CD4-positive, alpha-beta memory T cell (primary cell): ENCODE measurements around the gene LAG3. TPM values are rescaled to one million over a fixed set of nuclear protein-coding genes. Genes with fewer than 3 reads are reported as not detected.

Experiments used
- CTCF ChIA-PET: fragments of 350-600 bp; sonication (Branson Sonifier 250); formaldehyde crosslinking; loops from one replicate; lab custom pipeline; 2021; ENCODE audit warnings: inconsistent platforms; ENCODE audit not compliant: partially characterized antibody; lab: Charles Lee
- POLR2A ChIA-PET: fragments of 350-600 bp; sonication (Branson Sonifier 250); formaldehyde crosslinking; loops from one replicate; lab custom pipeline; 2021; ENCODE audit not compliant: partially characterized antibody; lab: Charles Lee
- DNase-seq, 5 donors: peaks; one replicate each; pipeline versions ENCODE4 v3.0.0 to v3.0.0-alpha.2; 2020 to 2022; ENCODE audit warnings: mixed read lengths in 1 of 5
- H3K27ac ChIP-seq: one replicate; pipeline ENCODE4 v1.7.0; 2013; ENCODE audit warnings: low read depth, low read length
- H3K27me3 ChIP-seq: 2 replicates; pipeline ENCODE4 v1.7.0; 2013; ENCODE audit warnings: mild to moderate bottlenecking, low read length, moderate library complexity; ENCODE audit not compliant: insufficient read depth
- H3K36me3 ChIP-seq: 2 replicates; pipeline ENCODE4 v1.7.0; 2013; ENCODE audit warnings: mild to moderate bottlenecking, low read length, moderate library complexity; ENCODE audit not compliant: insufficient read depth
- H3K4me1 ChIP-seq: 2 replicates; pipeline ENCODE4 v1.7.0; 2013; ENCODE audit warnings: mild to moderate bottlenecking, low read length, moderate library complexity; ENCODE audit not compliant: insufficient read depth
- H3K4me3 ChIP-seq, 2 donors: one replicate each; pipeline ENCODE4 v1.7.0; 2013; ENCODE audit warnings: low read length in 2 of 2, mild to moderate bottlenecking in 1 of 2
- H3K9me3 ChIP-seq, 2 donors: one replicate each; pipeline ENCODE4 v1.7.0; 2013; ENCODE audit warnings: low read length in 2 of 2, control low read depth in 1 of 2; ENCODE audit not compliant: control insufficient read depth in 1 of 2
- H3K27ac Mint-ChIP-seq, 7 donors: one replicate each; pipeline ENCODE4 v1.8.0; 2020 to 2021; ENCODE audit warnings: mixed read lengths in 7 of 7, mild to moderate bottlenecking in 6 of 7, inconsistent platforms in 3 of 7, moderate library complexity in 3 of 7
- H3K27me3 Mint-ChIP-seq, 2 donors: one replicate each; pipeline ENCODE4 v1.8.0; 2020 to 2021; ENCODE audit warnings: mixed read lengths in 2 of 2
- H3K36me3 Mint-ChIP-seq, 2 donors: one replicate each; pipeline ENCODE4 v1.8.0; 2020 to 2021; ENCODE audit warnings: mixed read lengths in 2 of 2, inconsistent platforms in 1 of 2, mild to moderate bottlenecking in 1 of 2
- H3K4me1 Mint-ChIP-seq, 4 donors: one replicate each; pipeline ENCODE4 v1.8.0; 2020 to 2021; ENCODE audit warnings: mixed read lengths in 4 of 4, mild to moderate bottlenecking in 1 of 4
- H3K4me3 Mint-ChIP-seq, 8 donors: one replicate each; pipeline ENCODE4 v1.8.0; 2020 to 2021; ENCODE audit warnings: mixed read lengths in 8 of 8, mild to moderate bottlenecking in 7 of 8, moderate library complexity in 6 of 8, inconsistent platforms in 3 of 8
- H3K9me3 Mint-ChIP-seq, 8 donors: one replicate each; pipeline ENCODE4 v1.8.0; 2020 to 2021; ENCODE audit warnings: mixed read lengths in 8 of 8, mild to moderate bottlenecking in 5 of 8, inconsistent platforms in 3 of 8, moderate library complexity in 1 of 8
- intact Hi-C: fragments of 100-400 bp; cut with micrococcal nuclease; formaldehyde crosslinking; loops from one replicate; pipeline ENCODE4 v1.15.1; 2023
- polyA plus RNA-seq, 2 donors: library from polyadenylated mRNA; unstranded; fragments of 300-500 nt; fragmentation: Illumina TruSeq; gene quantifications; one replicate each; pipeline ENCODE4 v1.2.3, GENCODE V29; 2021
- total RNA-seq, 2 experiments: library from RNA; stranded (reverse); gene quantifications; one replicate each; pipeline ENCODE4 v1.2.3, GENCODE V29; 2021

LAG3 gene
- total and polyA plus RNA-seq, 4 experiments from 2014 or later = 2.4 to 8.3 (median 4.4) TPM

GRCh38 chr12:6818222-6818621 is 45.9 kb downstream of the LAG3 start:
- ChIA-PET POLR2A (no interaction called here), CTCF (interaction anchor here (1.0 kb wide), 2 partner anchors 16 to 18 kb away, joined by 4 to 5 read pairs; no protein-coding TSS in a partner anchor)
- Histone ChIP-seq H3K9me3 (no peaks in the 10 kb centered on the region), H3K27ac (no peak overlapping the region), H3K27me3 (no peaks in the 10 kb centered on the region), H3K4me1 (peaks cover 13% of the 10 kb centered on the region), H3K36me3 (peaks cover 60% of the 10 kb centered on the region), H3K4me3 (no peak overlapping the region)
- no peak for DNase-seq
- H3K27me3 Mint-ChIP-seq = no peaks in the 10 kb centered on the region
- peak overlapping the region in 2 of 7 donors; percentile 1 to 13 for H3K27ac Mint-ChIP-seq
- H3K4me3 Mint-ChIP-seq = no peak overlapping the region
- no peaks in the 10 kb centered on the region for H3K9me3 Mint-ChIP-seq
- intact Hi-C loops = no loop called here
- H3K4me1 Mint-ChIP-seq = peaks cover 13 to 26% (median 16%) of the 10 kb centered on the region in 4 donors
- H3K36me3 Mint-ChIP-seq = peaks cover 51 to 61% of the 10 kb centered on the region in 2 donors

GRCh38 chr12:6818645-6819044 is 46.3 kb downstream of the LAG3 start:
- H3K36me3 ChIP-seq = peaks cover 60% of the 10 kb centered on the region
- H3K4me1 Mint-ChIP-seq = peaks cover 13 to 27% (median 16%) of the 10 kb centered on the region in 4 donors
- no peaks in the 10 kb centered on the region for H3K9me3 ChIP-seq
- ChIA-PET POLR2A (no interaction called here), CTCF (interaction anchor here (1.0 to 18.9 kb wide), 4 partner anchors 8 to 36 kb away, joined by 3 to 303 read pairs (median 4); partner anchors contain the start of genes CD4 and LAG3)
- no peak for DNase-seq
- H3K4me3 Mint-ChIP-seq = no peak overlapping the region
- peak overlapping the region in 1 of 7 donors; percentile 66 for H3K27ac Mint-ChIP-seq
- no peak overlapping the region for H3K27ac ChIP-seq
- no peaks in the 10 kb centered on the region for H3K27me3 Mint-ChIP-seq
- no peaks in the 10 kb centered on the region for H3K27me3 ChIP-seq
- peaks cover 47 to 57% of the 10 kb centered on the region in 2 donors for H3K36me3 Mint-ChIP-seq
- H3K9me3 Mint-ChIP-seq = no peaks in the 10 kb centered on the region
- no peak overlapping the region for H3K4me3 ChIP-seq
- intact Hi-C loops = no loop called here
- peaks cover 13% of the 10 kb centered on the region for H3K4me1 ChIP-seq

- Histone ChIP-seq H3K9me3 (no peaks in the 10 kb centered on the region), H3K4me3 (no peak overlapping the region), H3K4me1 (peaks cover 13% of the 10 kb centered on the region), H3K27me3 (no peaks in the 10 kb centered on the region), H3K36me3 (peaks cover 56% of the 10 kb centered on the region), H3K27ac (no peak overlapping the region)
- DNase-seq = no peak
- peaks cover 40 to 50% of the 10 kb centered on the region in 2 donors for H3K36me3 Mint-ChIP-seq
- peaks cover 13 to 27% (median 16%) of the 10 kb centered on the region in 4 donors for H3K4me1 Mint-ChIP-seq
- POLR2A ChIA-PET = no interaction called here
- H3K27me3 Mint-ChIP-seq = no peaks in the 10 kb centered on the region
- H3K27ac Mint-ChIP-seq = peak overlapping the region in 2 of 7 donors; percentile 5 to 29
- intact Hi-C loops = loop anchor here (10.0 kb wide), 1 partner anchor 255 kb away; the partner anchor contains the start of gene NOP2
- CTCF ChIA-PET = interaction anchor here (1.0 to 18.9 kb wide), 5 partner anchors 9 to 86 kb away, joined by 3 to 303 read pairs (median 5); partner anchors contain the start of genes CD4 and LAG3
- no peak overlapping the region for H3K4me3 Mint-ChIP-seq
- H3K9me3 Mint-ChIP-seq = no peaks in the 10 kb centered on the region
Measured at GRCh38 chr12:6819106-6820030, 47.0 kb downstream of the LAG3 start.

GRCh38 chr12:6820166-6820565 is 47.8 kb downstream of the LAG3 start:
- Histone ChIP-seq H3K9me3 (no peaks in the 10 kb centered on the region), H3K4me1 (peaks cover 13% of the 10 kb centered on the region), H3K27me3 (no peaks in the 10 kb centered on the region), H3K36me3 (peaks cover 48% of the 10 kb centered on the region), H3K27ac (no peak overlapping the region), H3K4me3 (no peak overlapping the region)
- Mint-ChIP-seq H3K9me3 (no peaks in the 10 kb centered on the region), H3K27me3 (peaks cover 0 to 6% of the 10 kb centered on the region in 2 donors), H3K36me3 (peaks cover 37 to 42% of the 10 kb centered on the region in 2 donors), H3K4me3 (no peak overlapping the region), H3K27ac (peak overlapping the region in 1 of 7 donors; percentile 57), H3K4me1 (peaks cover 13 to 33% (median 16%) of the 10 kb centered on the region in 4 donors)
- intact Hi-C loops = loop anchor here (10.0 kb wide), 1 partner anchor 255 kb away; the partner anchor contains the start of gene NOP2
- ChIA-PET CTCF (interaction anchor here (0.6 to 18.9 kb wide), 5 partner anchors 14 to 373 kb away, joined by 3 to 303 read pairs (median 56); partner anchors contain the start of genes CD4, LAG3 and MLF2), POLR2A (interaction anchor here (0.7 to 3.1 kb wide), 4 partner anchors 10 to 96 kb away, joined by 4 to 17 read pairs (median 4); partner anchors contain the start of gene COPS7A)
- no peak for DNase-seq

- H3K27ac Mint-ChIP-seq = peak within 1 kb of the TSS in 6 of 7 donors; percentile 49 to 86 (median 72)
- peaks cover 25 to 29% of the 10 kb centered on the region in 2 donors for H3K36me3 Mint-ChIP-seq
- intact Hi-C loops = loop anchor here (10.0 kb wide), 1 partner anchor 257 kb away; the partner anchor contains the start of gene NOP2
- Histone ChIP-seq H3K9me3 (no peaks in the 10 kb centered on the region), H3K27ac (no peak within 1 kb of the TSS), H3K36me3 (peaks cover 33% of the 10 kb centered on the region), H3K27me3 (no peaks in the 10 kb centered on the region), H3K4me1 (peaks cover 21% of the 10 kb centered on the region), H3K4me3 (no peak within 1 kb of the TSS)
- H3K4me3 Mint-ChIP-seq = peak within 1 kb of the TSS; percentile 43 to 87 (median 66)
- POLR2A ChIA-PET = interaction anchor here (0.9 to 6.5 kb wide), 12 partner anchors 12 to 132 kb away, joined by 3 to 48 read pairs (median 4); partner anchors contain the start of genes CD4, COPS7A, MLF2 and ZNF384
- peaks cover 3 to 14% of the 10 kb centered on the region in 2 donors for H3K27me3 Mint-ChIP-seq
- H3K4me1 Mint-ChIP-seq = peaks cover 16 to 41% (median 20%) of the 10 kb centered on the region in 4 donors
- CTCF ChIA-PET = interaction anchor here (1.3 to 18.9 kb wide), 6 partner anchors 10 to 66 kb away, joined by 5 to 303 read pairs (median 38); partner anchors contain the start of genes CD4, LAG3, MLF2 and PTMS
- H3K9me3 Mint-ChIP-seq = no peaks in the 10 kb centered on the region
- no peak for DNase-seq
Measured at GRCh38 chr12:6821591-6822425, 49.5 kb downstream of the LAG3 start, which contains the start of gene GPR162. TSS of gene GPR162 (plus strand) at chr12:6821821. CDS start at chr12:6823899, 2,078 bp downstream.

GRCh38 chr12:6822426-6823135 is 50.3 kb downstream of the LAG3 start:
- Mint-ChIP-seq H3K9me3 (no peaks in the 10 kb centered on the region), H3K4me1 (peaks cover 19 to 47% (median 24%) of the 10 kb centered on the region in 4 donors), H3K27ac (peak overlapping the region in 1 of 7 donors; percentile 17), H3K4me3 (peak overlapping the region in 3 of 8 donors; percentile 17 to 64 (median 29)), H3K27me3 (peaks cover 5 to 18% of the 10 kb centered on the region in 2 donors), H3K36me3 (peaks cover 19 to 24% of the 10 kb centered on the region in 2 donors)
- POLR2A ChIA-PET = interaction anchor here (1.3 to 6.5 kb wide), 6 partner anchors 12 to 99 kb away, joined by 4 to 48 read pairs (median 12); partner anchors contain the start of genes CD4, COPS7A and MLF2
- DNase-seq = no peak
- H3K4me3 ChIP-seq = no peak overlapping the region
- peaks cover 26% of the 10 kb centered on the region for H3K36me3 ChIP-seq
- no peak overlapping the region for H3K27ac ChIP-seq
- intact Hi-C loops = loop anchor here (10.0 kb wide), 1 partner anchor 258 kb away; the partner anchor contains the start of gene NOP2
- no peaks in the 10 kb centered on the region for H3K9me3 ChIP-seq
- H3K27me3 ChIP-seq = peaks cover 3% of the 10 kb centered on the region
- peaks cover 27% of the 10 kb centered on the region for H3K4me1 ChIP-seq
- CTCF ChIA-PET = interaction anchor here (1.7 to 18.9 kb wide), 5 partner anchors 11 to 67 kb away, joined by 9 to 303 read pairs (median 56); partner anchors contain the start of genes CD4, LAG3, MLF2 and PTMS
